Ovary (tissue), 3 donors: ENCODE results near the gene PIP4K2C.
"Not testable (repeated sequence)": the region's sequence is repeated elsewhere in the genome, so short reads cannot be mapped to it uniquely, and the experiment has no call there.

Experiments
- EP300 ChIP-seq: sonication (generic); formaldehyde crosslinking; IDR thresholded peaks from one replicate; pipeline ENCODE4 v1.6.1; 2017; ENCODE audit warnings: antibody characterized with exemption
- TF ChIP-seq, protein P1 (sequence below), 3 donors: fragments of 450-650 bp in 2 of 3; fragments of 200-600 bp in 1 of 3; IDR thresholded peaks; one replicate each; pipeline versions ENCODE4 v1.5.1 to v1.8.0; 2016 to 2022; ENCODE audit warnings: antibody characterized with exemption in 3 of 3, mild to moderate bottlenecking in 1 of 3
- donor health status: DM: no; HTN: no; CAD: no.

DNA sequence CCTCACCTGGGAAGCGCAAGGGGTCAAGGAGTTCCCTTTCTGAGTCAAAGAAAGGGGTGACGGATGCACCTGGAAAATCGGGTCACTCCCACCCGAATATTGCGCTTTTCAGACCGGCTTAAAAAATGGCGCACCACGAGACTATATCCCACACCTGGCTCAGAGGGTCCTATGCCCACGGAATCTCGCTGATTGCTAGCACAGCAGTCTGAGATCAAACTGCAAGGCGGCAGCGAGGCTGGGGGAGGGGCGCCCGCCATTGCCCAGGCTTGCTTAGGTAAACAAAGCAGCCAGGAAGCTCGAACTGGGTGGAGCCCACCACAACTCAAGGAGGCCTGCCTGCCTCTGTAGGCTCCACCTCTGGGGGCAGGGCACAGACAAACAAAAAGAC lies 55.7 kb downstream of the PIP4K2C start:
- TF ChIP-seq, protein P1, sequence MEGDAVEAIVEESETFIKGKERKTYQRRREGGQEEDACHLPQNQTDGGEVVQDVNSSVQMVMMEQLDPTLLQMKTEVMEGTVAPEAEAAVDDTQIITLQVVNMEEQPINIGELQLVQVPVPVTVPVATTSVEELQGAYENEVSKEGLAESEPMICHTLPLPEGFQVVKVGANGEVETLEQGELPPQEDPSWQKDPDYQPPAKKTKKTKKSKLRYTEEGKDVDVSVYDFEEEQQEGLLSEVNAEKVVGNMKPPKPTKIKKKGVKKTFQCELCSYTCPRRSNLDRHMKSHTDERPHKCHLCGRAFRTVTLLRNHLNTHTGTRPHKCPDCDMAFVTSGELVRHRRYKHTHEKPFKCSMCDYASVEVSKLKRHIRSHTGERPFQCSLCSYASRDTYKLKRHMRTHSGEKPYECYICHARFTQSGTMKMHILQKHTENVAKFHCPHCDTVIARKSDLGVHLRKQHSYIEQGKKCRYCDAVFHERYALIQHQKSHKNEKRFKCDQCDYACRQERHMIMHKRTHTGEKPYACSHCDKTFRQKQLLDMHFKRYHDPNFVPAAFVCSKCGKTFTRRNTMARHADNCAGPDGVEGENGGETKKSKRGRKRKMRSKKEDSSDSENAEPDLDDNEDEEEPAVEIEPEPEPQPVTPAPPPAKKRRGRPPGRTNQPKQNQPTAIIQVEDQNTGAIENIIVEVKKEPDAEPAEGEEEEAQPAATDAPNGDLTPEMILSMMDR (IDR thresholded peaks at IDR 0.05) = not testable (repeated sequence)
- TF ChIP-seq EP300 = not testable (repeated sequence)
